Fibroblast of skin of left biceps (primary cell): ENCODE data around the gene SEC22C.

Experiments
- DNase-seq, 2 experiments: peaks; one replicate each; pipeline ENCODE4 v3.0.0-alpha.2; 2013; ENCODE audit warnings: low read depth in 2 of 2

Gene SEC22C

GRCh38 chr3:42535981-42536784 lies 45.6 kb downstream of the SEC22C start:
- no peak for DNase-seq

- no peak for DNase-seq
Observed at GRCh38 chr3:42533161-42533897, 48.4 kb downstream of the SEC22C start.

- DNase-seq, result no peak
Observed at GRCh38 chr3:42532229-42532628, 49.5 kb downstream of the SEC22C start.

- no peak for DNase-seq
Observed at GRCh38 chr3:42531470-42531869, 50.3 kb downstream of the SEC22C start.

GRCh38 chr3:42530073-42530472 lies 51.7 kb downstream of the SEC22C start:
- no peak for DNase-seq

GRCh38 chr3:42529468-42529867 lies 52.3 kb downstream of the SEC22C start:
- DNase-seq, result no peak

- DNase-seq, result no peak
Observed at GRCh38 chr3:42527368-42527917, 54.3 kb downstream of the SEC22C start.

- no peak for DNase-seq
Observed at GRCh38 chr3:42526616-42527367, 55.0 kb downstream of the SEC22C start.

GRCh38 chr3:42525736-42526345 lies 55.9 kb downstream of the SEC22C start:
- no peak for DNase-seq

- no peak for DNase-seq
Observed at GRCh38 chr3:42525212-42525611, 56.6 kb downstream of the SEC22C start.

- no peak for DNase-seq
Observed at GRCh38 chr3:42524751-42525150, 57.0 kb downstream of the SEC22C start.

- DNase-seq, result no peak
Observed at GRCh38 chr3:42520906-42521305, 60.9 kb downstream of the SEC22C start.

- no peak for DNase-seq
Observed at GRCh38 chr3:42520336-42520735, 61.4 kb downstream of the SEC22C start.

GRCh38 chr3:42519568-42519962 lies 62.2 kb downstream of the SEC22C start:
- DNase-seq, result no peak

- DNase-seq, result no peak
Observed at GRCh38 chr3:42518800-42519567, 62.8 kb downstream of the SEC22C start.

- DNase-seq, result no peak
Observed at GRCh38 chr3:42517117-42517516, 64.7 kb downstream of the SEC22C start.

GRCh38 chr3:42516443-42516842 lies 65.3 kb downstream of the SEC22C start:
- DNase-seq, result no peak

GRCh38 chr3:42515976-42516375 lies 65.8 kb downstream of the SEC22C start:
- DNase-seq, result no peak

GRCh38 chr3:42515391-42515916 lies 66.3 kb downstream of the SEC22C start:
- no peak for DNase-seq

GRCh38 chr3:42514876-42515275 lies 66.9 kb downstream of the SEC22C start:
- DNase-seq, result no peak

GRCh38 chr3:42513521-42513920 lies 68.2 kb downstream of the SEC22C start:
- DNase-seq, result no peak
